Bronchial smooth muscle cell (primary cell): Measurements from ENCODE around the gene DYNC1I1. TPM values are rescaled to one million over a fixed set of nuclear protein-coding genes. Genes with fewer than 3 reads are reported as not detected.

Source experiments
- total RNA-seq: library from RNA; depleted of rRNA; stranded (reverse); fragments of >200 nt; gene quantifications from 2 replicates; pipeline ENCODE4 v1.2.1, GENCODE V29; 2014

DYNC1I1 gene
- 0.17 and 0.47 TPM in 2 replicates for total RNA-seq

DNA sequence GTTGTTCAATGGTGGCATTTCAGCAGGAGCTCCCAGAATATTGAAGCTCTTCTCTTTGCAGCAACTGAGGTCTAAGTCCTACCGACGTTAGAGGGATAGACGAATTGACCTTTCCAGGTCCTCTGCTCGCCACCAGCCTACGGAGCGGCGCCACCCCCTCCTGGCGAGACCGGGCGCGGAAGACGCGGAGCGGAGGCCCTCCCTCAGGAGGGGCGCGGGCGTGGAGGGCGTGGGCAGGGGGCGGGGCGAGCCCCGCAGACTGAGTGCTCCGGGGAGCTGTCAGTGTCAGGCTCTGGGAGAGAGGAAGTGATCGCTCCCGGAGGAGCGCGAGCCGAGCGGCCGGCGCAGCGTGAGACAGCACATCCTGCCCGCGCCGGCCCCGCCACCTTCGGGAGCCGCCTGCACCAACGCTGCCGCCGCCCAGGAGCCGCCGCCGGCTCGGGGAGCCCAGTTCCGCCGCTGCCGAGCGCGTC is at the start of gene DYNC1I1:
DYNC1I1 (plus strand) TSS at position 257 of the 473 bp plus-strand sequence. CDS start 32,176 bp downstream, outside the sequence.

Other genes starting within 250 kb of the DYNC1I1 start
- gene PDK4, start 176.0 kb upstream of the DYNC1I1 start, total RNA-seq: 0.47 and 0.94 TPM in 2 replicates